ENCODE results near the gene REL.

REL gene

DNA sequence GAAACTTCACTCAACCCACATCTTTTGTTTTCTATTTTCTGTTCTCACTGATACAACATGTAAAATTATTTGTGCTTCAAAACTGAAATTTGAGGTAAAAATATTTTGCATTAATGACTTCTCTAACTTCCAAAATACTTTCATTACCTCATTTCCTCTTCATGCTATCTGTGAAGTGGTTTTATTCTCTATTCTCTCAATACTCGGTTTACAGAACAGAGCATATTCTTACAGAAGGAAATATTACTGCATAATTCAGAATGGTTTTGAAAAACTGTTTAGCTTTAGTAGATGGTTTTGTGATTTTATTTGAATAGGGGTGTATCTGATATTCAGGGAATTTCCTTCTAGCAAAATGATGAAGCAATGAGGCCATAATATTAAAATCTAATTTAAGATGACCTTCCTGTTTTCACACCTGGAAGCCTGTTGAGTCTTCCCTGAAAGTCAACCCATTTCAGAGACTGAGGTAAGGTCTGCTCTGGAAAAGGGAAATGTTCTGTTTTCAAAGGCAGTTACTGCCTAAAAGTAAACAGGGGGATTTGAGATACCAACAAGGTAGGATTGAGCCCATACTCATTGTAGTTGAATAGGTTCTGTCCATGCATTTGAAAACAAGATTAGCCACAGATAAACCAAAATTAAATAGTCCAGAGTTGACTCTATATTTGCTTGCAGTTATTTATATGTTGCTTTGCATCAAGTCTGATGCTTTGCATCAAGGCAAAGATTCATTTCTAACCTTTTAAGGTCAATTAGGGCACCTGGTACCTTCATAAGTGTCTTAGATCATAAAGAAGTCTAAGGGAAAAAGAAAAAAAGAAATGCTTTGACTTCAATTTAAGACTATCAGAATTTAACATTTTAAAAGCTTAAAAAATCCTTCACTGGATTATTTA, 85.4 kb downstream of the REL start:
- Histone ChIP-seq H3K27ac (ENCODE audit: low read length) (no peak overlapping the region), H3K36me3 (ENCODE audit: control insufficient read depth, low read depth, low read length) (no peaks in the 10 kb centered on the region), H3K4me3 (ENCODE audit: low read length) (no peak overlapping the region), H3K9ac (ENCODE audit: low read length) (no peak overlapping the region), H3K27me3 (ENCODE audit: control insufficient read depth, insufficient read depth, low read length) (no peaks in the 10 kb centered on the region), H3K4me1 (ENCODE audit: control insufficient read depth, low read depth, low read length) (peaks cover 3% of the 10 kb centered on the region), H3K9me3 (ENCODE audit: control insufficient read depth, low read depth, low read length) (no peaks in the 10 kb centered on the region)

DNA sequence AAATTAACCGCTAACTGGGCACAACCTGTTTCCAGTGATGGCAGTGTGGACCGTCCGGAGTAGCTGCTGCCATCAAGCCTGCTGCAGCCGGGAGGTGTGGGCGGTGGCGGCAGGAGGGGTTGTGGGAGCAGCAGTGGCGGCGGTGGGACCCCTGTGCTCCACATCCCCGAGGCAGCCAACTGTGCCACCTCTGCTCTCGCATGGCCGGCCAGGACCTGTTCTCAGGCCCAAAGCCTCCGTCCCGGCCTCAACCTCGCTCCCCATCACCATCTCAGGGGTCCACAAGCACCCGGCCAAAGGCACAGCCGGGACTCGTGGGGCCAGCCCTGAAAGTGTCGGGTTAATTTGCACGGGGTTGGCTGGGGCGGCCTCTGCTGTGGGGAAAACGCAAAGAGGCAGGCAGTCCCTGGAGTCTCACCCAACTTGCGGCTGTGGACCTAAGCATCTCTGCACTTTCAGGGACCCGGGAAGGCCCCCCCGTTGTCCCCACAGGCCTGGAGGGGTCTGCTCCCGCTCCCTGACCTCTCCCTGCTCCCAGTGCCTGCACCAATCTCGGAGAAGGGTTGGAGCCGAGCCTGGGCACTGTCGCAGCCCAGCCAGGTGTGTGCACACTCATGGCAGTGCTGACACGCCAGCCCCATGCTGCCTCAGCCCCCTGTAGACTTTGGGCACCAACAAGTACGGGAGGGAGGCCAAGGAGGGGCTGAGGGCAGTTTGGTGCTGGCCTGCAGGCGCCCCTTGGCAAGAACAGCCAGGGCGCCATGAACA, 91.7 kb downstream of the REL start:
- Histone ChIP-seq H3K4me3 (ENCODE audit: low read length) (no peak overlapping the region), H3K9me3 (ENCODE audit: control insufficient read depth, low read depth, low read length) (no peaks in the 10 kb centered on the region), H3K27me3 (ENCODE audit: control insufficient read depth, insufficient read depth, low read length) (no peaks in the 10 kb centered on the region), H3K9ac (ENCODE audit: low read length) (no peak overlapping the region), H3K27ac (ENCODE audit: low read length) (no peak overlapping the region), H3K4me1 (ENCODE audit: control insufficient read depth, low read depth, low read length) (no peaks in the 10 kb centered on the region), H3K36me3 (ENCODE audit: control insufficient read depth, low read depth, low read length) (no peaks in the 10 kb centered on the region)

DNA sequence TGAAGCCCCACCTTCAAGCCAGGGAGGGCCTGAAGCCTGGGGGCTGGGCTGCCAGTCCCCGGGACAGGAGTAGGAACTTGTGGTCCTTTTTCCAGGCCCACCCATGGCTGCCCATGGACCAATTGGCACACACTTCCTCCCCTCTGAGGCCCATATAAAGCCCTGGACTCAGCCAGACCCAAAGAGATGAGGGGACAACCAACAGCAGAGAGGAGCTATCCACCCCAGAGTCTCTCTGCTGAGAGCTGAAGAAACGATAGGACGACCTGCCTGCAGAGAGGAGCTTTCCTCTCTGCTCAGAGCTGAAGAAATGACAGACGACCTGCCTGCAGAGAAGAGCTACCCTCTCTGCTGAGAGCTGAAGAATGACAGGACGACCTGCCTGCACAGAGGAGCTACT, 92.3 kb downstream of the REL start:
- Histone ChIP-seq H3K36me3 (ENCODE audit: control insufficient read depth, low read depth, low read length) (no peaks in the 10 kb centered on the region), H3K9ac (ENCODE audit: low read length) (no peak overlapping the region), H3K4me3 (ENCODE audit: low read length) (no peak overlapping the region), H3K27me3 (ENCODE audit: control insufficient read depth, insufficient read depth, low read length) (no peaks in the 10 kb centered on the region), H3K27ac (ENCODE audit: low read length) (no peak overlapping the region), H3K4me1 (ENCODE audit: control insufficient read depth, low read depth, low read length) (no peaks in the 10 kb centered on the region), H3K9me3 (ENCODE audit: control insufficient read depth, low read depth, low read length) (no peaks in the 10 kb centered on the region)

DNA sequence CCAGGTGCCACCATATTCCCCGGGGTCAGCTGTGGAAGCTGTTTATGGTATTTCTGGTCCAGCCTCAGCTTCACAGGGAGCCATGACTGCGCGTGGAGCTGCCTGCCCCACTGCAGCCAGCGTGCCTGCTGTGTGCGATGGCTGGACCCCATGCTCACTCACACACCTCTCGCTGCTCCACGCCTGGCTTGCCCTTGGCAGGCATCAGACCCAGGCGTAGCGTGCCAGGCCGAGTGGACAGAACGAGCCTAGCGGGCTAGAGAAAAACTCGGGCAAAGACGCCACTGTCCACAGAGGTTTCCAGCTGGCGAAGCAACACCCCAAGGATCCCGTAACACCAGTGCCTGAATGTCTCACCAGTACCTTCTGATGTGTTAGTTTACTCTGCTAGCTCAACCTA, 93.3 kb downstream of the REL start:
- Histone ChIP-seq H3K36me3 (ENCODE audit: control insufficient read depth, low read depth, low read length) (no peaks in the 10 kb centered on the region), H3K9ac (ENCODE audit: low read length) (no peak overlapping the region), H3K4me3 (ENCODE audit: low read length) (no peak overlapping the region), H3K27me3 (ENCODE audit: control insufficient read depth, insufficient read depth, low read length) (no peaks in the 10 kb centered on the region), H3K27ac (ENCODE audit: low read length) (no peak overlapping the region), H3K9me3 (ENCODE audit: control insufficient read depth, low read depth, low read length) (no peaks in the 10 kb centered on the region), H3K4me1 (ENCODE audit: control insufficient read depth, low read depth, low read length) (no peaks in the 10 kb centered on the region)
